Measurements from ENCODE around the gene TNFAIP3.

The TNFAIP3 gene

GRCh38 chr6:137845460-137845859 is 21.6 kb upstream of the TNFAIP3 start:
- DNase-seq: no peak

GRCh38 chr6:137846274-137846673 is 20.8 kb upstream of the TNFAIP3 start:
- DNase-seq: no peak

GRCh38 chr6:137846772-137847313 is 20.2 kb upstream of the TNFAIP3 start:
- DNase-seq: no peak

GRCh38 chr6:137847748-137848147 is 19.3 kb upstream of the TNFAIP3 start:
- DNase-seq: no peak

- DNase-seq: no peak
These were observed 18.4 kb upstream of the TNFAIP3 start for GRCh38 chr6:137848672-137849071.

GRCh38 chr6:137849181-137849980 is 17.7 kb upstream of the TNFAIP3 start:
- DNase-seq: no peak

- no peak for DNase-seq
These were observed 16.9 kb upstream of the TNFAIP3 start for GRCh38 chr6:137849981-137850714.

- DNase-seq: no peak
These were observed 16.1 kb upstream of the TNFAIP3 start for GRCh38 chr6:137850816-137851602.

- no peak for DNase-seq
These were observed 15.4 kb upstream of the TNFAIP3 start for GRCh38 chr6:137851669-137852068.

- no peak for DNase-seq
These were observed 14.7 kb upstream of the TNFAIP3 start for GRCh38 chr6:137852346-137852745.

GRCh38 chr6:137852811-137853210 is 14.2 kb upstream of the TNFAIP3 start:
- DNase-seq: no peak

GRCh38 chr6:137853569-137854213 is 13.4 kb upstream of the TNFAIP3 start:
- DNase-seq: no peak

- DNase-seq: no peak
These were observed 10.7 kb upstream of the TNFAIP3 start for GRCh38 chr6:137856138-137856898.

GRCh38 chr6:137859025-137859424 is 8.0 kb upstream of the TNFAIP3 start:
- DNase-seq: no peak

GRCh38 chr6:137860394-137861005 is 6.6 kb upstream of the TNFAIP3 start:
- no peak for DNase-seq

GRCh38 chr6:137861550-137862337 is 5.3 kb upstream of the TNFAIP3 start:
- no peak for DNase-seq

GRCh38 chr6:137862419-137863090 is 4.5 kb upstream of the TNFAIP3 start:
- no peak for DNase-seq

GRCh38 chr6:137863091-137863797 is 3.8 kb upstream of the TNFAIP3 start:
- DNase-seq: no peak

- no peak for DNase-seq
These were observed 2.1 kb upstream of the TNFAIP3 start for GRCh38 chr6:137864812-137865508.

All from stimulated activated CD4-positive, alpha-beta T cell treated with anti-CD3 and anti-CD28 coated beads, Interleukin-4, amount 100 ng/mL, for 1 hour (primary cell).